Trophoblast cell (in vitro differentiated cells and primary cell): ENCODE data around the gene DEUP1.

ENCODE experiments used
- DNase-seq, 2 donors: peaks; one replicate each; pipeline ENCODE4 v3.0.0-alpha.2; 2016
- H2AFZ ChIP-seq: 2 replicates; pipeline ENCODE4 v1.6.1; 2013; ENCODE audit warnings: low read length, moderate library complexity, mild to moderate bottlenecking; ENCODE audit not compliant: insufficient read depth, poor library complexity
- H2AK5ac ChIP-seq: 2 replicates; pipeline ENCODE4 v1.6.1; 2013; ENCODE audit warnings: mild to moderate bottlenecking, low read length
- H2BK120ac ChIP-seq: 2 replicates; pipeline ENCODE4 v1.6.1; 2013; ENCODE audit warnings: low read length, mild to moderate bottlenecking, moderate library complexity; ENCODE audit not compliant: insufficient read depth, poor library complexity
- H2BK12ac ChIP-seq: 2 replicates; pipeline ENCODE4 v1.6.1; 2013; ENCODE audit warnings: mild to moderate bottlenecking, low read length, moderate library complexity
- H2BK5ac ChIP-seq: 2 replicates; pipeline ENCODE4 v1.6.1; 2013; ENCODE audit warnings: low read length, low read depth, moderate library complexity, mild to moderate bottlenecking; ENCODE audit not compliant: poor library complexity
- H3K14ac ChIP-seq: 2 replicates; pipeline ENCODE4 v1.6.1; 2013; ENCODE audit warnings: mild to moderate bottlenecking, low read length
- H3K18ac ChIP-seq: 2 replicates; pipeline ENCODE4 v1.6.1; 2013; ENCODE audit warnings: mild to moderate bottlenecking, low read length
- H3K23ac ChIP-seq: 2 replicates; pipeline ENCODE4 v1.6.1; 2013; ENCODE audit warnings: low read length
- H3K27ac ChIP-seq: 2 replicates; pipeline ENCODE4 v1.5.1; 2013; ENCODE audit warnings: low read depth, mild to moderate bottlenecking, inconsistent platforms, low read length, moderate library complexity
- H3K27me3 ChIP-seq: 2 replicates; pipeline ENCODE4 v1.6.1; 2013; ENCODE audit warnings: inconsistent platforms, mild to moderate bottlenecking, low read length, moderate library complexity; ENCODE audit not compliant: insufficient read depth
- H3K36me3 ChIP-seq, 2 experiments: 1 replicate in 1 of 2; 2 replicates in 1 of 2; pipeline ENCODE4 v1.6.1; 2013; ENCODE audit warnings: low read length in 2 of 2, mild to moderate bottlenecking in 2 of 2, moderate library complexity in 1 of 2; ENCODE audit not compliant: insufficient read depth in 2 of 2, control insufficient read depth in 1 of 2
- H3K4ac ChIP-seq: 2 replicates; pipeline ENCODE4 v1.6.1; 2013; ENCODE audit warnings: low read depth, mild to moderate bottlenecking, low read length, moderate library complexity
- H3K4me1 ChIP-seq, 2 experiments: 1 replicate in 1 of 2; 2 replicates in 1 of 2; pipeline ENCODE4 v1.6.1; 2013; ENCODE audit warnings: low read length in 2 of 2, mild to moderate bottlenecking in 2 of 2, moderate library complexity in 1 of 2; ENCODE audit not compliant: insufficient read depth in 2 of 2, control insufficient read depth in 1 of 2
- H3K4me2 ChIP-seq: 2 replicates; pipeline ENCODE4 v1.6.1; 2013; ENCODE audit warnings: inconsistent platforms, mild to moderate bottlenecking, low read length, moderate library complexity
- H3K4me3 ChIP-seq: 2 replicates; pipeline ENCODE4 v1.5.1; 2013; ENCODE audit warnings: mild to moderate bottlenecking, low read depth, low read length, inconsistent platforms
- H3K79me1 ChIP-seq: one replicate; pipeline ENCODE4 v1.6.1; 2013; ENCODE audit warnings: low read length
- H3K79me2 ChIP-seq: 2 replicates; pipeline ENCODE4 v1.6.1; 2013; ENCODE audit warnings: low read length, mild to moderate bottlenecking; ENCODE audit not compliant: control insufficient read depth, insufficient read depth, poor library complexity
- H3K9ac ChIP-seq: 2 replicates; pipeline ENCODE4 v1.6.1; 2013; ENCODE audit warnings: mild to moderate bottlenecking, low read length
- H3K9me3 ChIP-seq: 2 replicates; pipeline ENCODE4 v1.6.1; 2013; ENCODE audit warnings: low read depth, mild to moderate bottlenecking, control low read depth, inconsistent platforms, low read length; ENCODE audit not compliant: insufficient read depth
- H4K12ac ChIP-seq: 2 replicates; pipeline ENCODE4 v1.6.1; 2013; ENCODE audit warnings: low read depth, mild to moderate bottlenecking, low read length, moderate library complexity
- H4K8ac ChIP-seq: 2 replicates; pipeline ENCODE4 v1.6.1; 2013; ENCODE audit warnings: low read depth, mild to moderate bottlenecking, low read length, moderate library complexity
- H4K91ac ChIP-seq: one replicate; pipeline ENCODE4 v1.6.1; 2013; ENCODE audit warnings: low read depth, mild to moderate bottlenecking, low read length, moderate library complexity
- WGBS: extraction: QIAGEN DNeasy Blood & Tissue Kit; methylation state at CpG from one replicate; pipeline ENCODE4 v1.1.7; 2013; ENCODE audit warnings: missing lambda C conversion rate; ENCODE audit not compliant: insufficient read length, insufficient coverage; ENCODE audit errors: extremely low coverage; 5-methylcytosine and 5-hydroxymethylcytosine counted together

The DEUP1 gene

GRCh38 chr11:93407777-93408401, 77.3 kb downstream of the DEUP1 start:
- Histone ChIP-seq H3K79me1 (no peaks in the 10 kb centered on the region), H3K27ac (no peak overlapping the region), H3K9ac (no peak overlapping the region), H3K36me3 (no peaks in the 10 kb centered on the region), H2AFZ (no peak overlapping the region), H4K8ac (no peak overlapping the region), H4K12ac (no peak overlapping the region), H3K4me2 (no peak overlapping the region), H3K4me1 (no peaks in the 10 kb centered on the region), H3K4me3 (no peak overlapping the region), H3K79me2 (no peaks in the 10 kb centered on the region), H3K27me3 (no peaks in the 10 kb centered on the region), H3K9me3 (no peaks in the 10 kb centered on the region), H3K4ac (no peak overlapping the region), H3K23ac (no peak overlapping the region), H4K91ac (no peak overlapping the region), H2AK5ac (no peak overlapping the region), H2BK12ac (no peak overlapping the region), H3K14ac (no peak overlapping the region), H2BK120ac (no peak overlapping the region), H3K18ac (no peak overlapping the region), H2BK5ac (no peak overlapping the region)
- WGBS, result no CpG with 5 or more reads among the region's 2 CpGs
- no peak for DNase-seq

DNA sequence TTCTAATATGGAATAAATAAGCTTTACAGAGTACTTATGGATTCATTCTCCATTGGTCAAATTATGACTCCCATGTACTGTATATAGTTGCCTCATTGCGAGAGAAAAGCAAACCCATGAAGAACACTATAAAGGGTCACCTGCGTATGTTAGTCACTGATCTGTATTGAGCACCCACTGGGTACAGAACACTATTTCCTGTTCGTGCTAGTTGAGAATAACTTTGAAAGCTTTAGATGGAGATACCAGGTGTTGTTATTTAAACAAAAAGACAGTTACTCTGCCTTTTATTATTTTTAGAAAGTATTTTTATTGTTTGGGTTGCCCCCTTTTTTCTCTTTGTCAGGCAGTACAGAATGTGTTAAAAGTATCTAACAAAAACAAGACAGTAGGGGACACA, 79.9 kb downstream of the DEUP1 start:
- Histone ChIP-seq H3K4ac (no peak overlapping the region), H3K79me2 (no peaks in the 10 kb centered on the region), H3K36me3 (no peaks in the 10 kb centered on the region), H2BK5ac (no peak overlapping the region), H3K18ac (no peak overlapping the region), H2BK120ac (no peak overlapping the region), H3K4me3 (no peak overlapping the region), H4K12ac (no peak overlapping the region), H3K4me2 (no peak overlapping the region), H2AFZ (no peak overlapping the region), H3K27me3 (no peaks in the 10 kb centered on the region), H3K9ac (no peak overlapping the region), H3K27ac (no peak overlapping the region), H3K14ac (no peak overlapping the region), H3K79me1 (no peaks in the 10 kb centered on the region), H3K9me3 (no peaks in the 10 kb centered on the region), H4K91ac (no peak overlapping the region), H3K4me1 (no peaks in the 10 kb centered on the region), H2BK12ac (no peak overlapping the region), H4K8ac (no peak overlapping the region), H3K23ac (no peak overlapping the region), H2AK5ac (no peak overlapping the region)
- DNase-seq, result no peak
- WGBS, result no CpG with 5 or more reads among the region's 3 CpGs

DNA sequence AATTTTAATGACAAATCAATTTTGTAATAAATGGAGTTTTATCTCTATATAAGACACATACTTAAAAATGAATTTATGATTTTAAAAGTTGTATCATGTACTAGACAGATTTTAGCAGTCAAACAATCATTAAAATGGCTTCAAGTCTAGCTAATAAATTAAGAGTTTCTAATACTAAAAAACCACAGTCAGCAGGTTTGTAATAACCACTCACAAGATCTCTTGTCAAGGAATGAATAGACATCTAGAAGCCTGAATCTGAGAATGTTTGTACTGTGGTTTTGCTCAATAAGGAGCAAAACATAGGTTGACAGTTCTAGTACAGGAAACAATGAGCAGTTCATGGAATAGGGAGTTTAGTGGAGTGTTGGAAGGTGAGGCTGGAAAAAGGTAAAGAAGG, 81.2 kb downstream of the DEUP1 start:
- no peaks in the 10 kb centered on the region for H3K4me1 ChIP-seq
- no peaks in the 10 kb centered on the region for H3K36me3 ChIP-seq
- H3K18ac ChIP-seq, result no peak overlapping the region
- no peaks in the 10 kb centered on the region for H3K9me3 ChIP-seq
- H3K4me3 ChIP-seq, result no peak overlapping the region
- H3K79me2 ChIP-seq, result no peaks in the 10 kb centered on the region
- H3K14ac ChIP-seq, result no peak overlapping the region
- no peak overlapping the region for H4K12ac ChIP-seq
- H2BK12ac ChIP-seq, result no peak overlapping the region
- no peak overlapping the region for H2AK5ac ChIP-seq
- DNase-seq, result no peak
- H3K27ac ChIP-seq, result no peak overlapping the region
- H3K27me3 ChIP-seq, result no peaks in the 10 kb centered on the region
- H3K4me2 ChIP-seq, result no peak overlapping the region
- no peaks in the 10 kb centered on the region for H3K79me1 ChIP-seq
- H3K23ac ChIP-seq, result no peak overlapping the region
- H3K9ac ChIP-seq, result no peak overlapping the region
- H2BK120ac ChIP-seq, result no peak overlapping the region
- no peak overlapping the region for H3K4ac ChIP-seq
- no peak overlapping the region for H4K91ac ChIP-seq
- H2BK5ac ChIP-seq, result no peak overlapping the region
- no peak overlapping the region for H2AFZ ChIP-seq
- no peak overlapping the region for H4K8ac ChIP-seq

DNA sequence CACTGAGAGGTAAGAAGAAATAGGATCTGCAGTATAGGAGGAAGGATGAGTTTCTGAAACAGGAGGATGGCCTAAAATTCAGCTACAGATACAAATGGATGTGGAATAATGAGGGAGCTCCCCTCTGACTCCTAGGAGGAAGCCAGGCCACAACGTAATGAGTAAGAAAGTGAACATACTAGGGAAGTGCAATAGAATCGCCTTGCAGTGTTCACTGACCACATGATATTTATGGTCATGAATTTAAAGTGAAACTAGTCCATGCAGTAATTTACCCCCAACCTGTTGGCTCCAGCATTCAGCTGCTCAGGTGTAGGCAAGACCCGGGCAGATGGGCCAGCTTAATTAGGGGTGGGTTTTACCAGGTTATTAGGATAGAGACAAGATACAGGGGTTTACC, 101.7 kb downstream of the DEUP1 start:
- H3K27ac ChIP-seq, result no peak overlapping the region

More for the DNA sequence above, 101.7 kb downstream of the DEUP1 start:
- Histone ChIP-seq H4K91ac (no peak overlapping the region), H3K4ac (no peak overlapping the region), H4K8ac (no peak overlapping the region), H3K23ac (no peak overlapping the region), H3K9me3 (no peaks in the 10 kb centered on the region), H2BK5ac (no peak overlapping the region), H3K36me3 (no peaks in the 10 kb centered on the region), H2BK12ac (no peak overlapping the region), H3K14ac (no peak overlapping the region), H2BK120ac (no peak overlapping the region), H3K4me1 (no peaks in the 10 kb centered on the region), H3K9ac (no peak overlapping the region), H3K18ac (no peak overlapping the region), H3K4me3 (no peak overlapping the region), H3K79me1 (no peaks in the 10 kb centered on the region), H3K27me3 (no peaks in the 10 kb centered on the region), H3K79me2 (no peaks in the 10 kb centered on the region), H3K4me2 (no peak overlapping the region), H4K12ac (no peak overlapping the region), H2AK5ac (no peak overlapping the region), H2AFZ (no peak overlapping the region)
- DNase-seq, result no peak
- no CpG with 5 or more reads among the region's 3 CpGs for WGBS
